GM18858 (cell line): ENCODE measurements around the gene SLC13A3.

Source experiments
- ATAC-seq: cut with Tn5 transposase; IDR thresholded peaks from one replicate; pipeline ENCODE4 v1.9.1; 2021; ENCODE audit not compliant: unreplicated experiment

The SLC13A3 gene

DNA sequence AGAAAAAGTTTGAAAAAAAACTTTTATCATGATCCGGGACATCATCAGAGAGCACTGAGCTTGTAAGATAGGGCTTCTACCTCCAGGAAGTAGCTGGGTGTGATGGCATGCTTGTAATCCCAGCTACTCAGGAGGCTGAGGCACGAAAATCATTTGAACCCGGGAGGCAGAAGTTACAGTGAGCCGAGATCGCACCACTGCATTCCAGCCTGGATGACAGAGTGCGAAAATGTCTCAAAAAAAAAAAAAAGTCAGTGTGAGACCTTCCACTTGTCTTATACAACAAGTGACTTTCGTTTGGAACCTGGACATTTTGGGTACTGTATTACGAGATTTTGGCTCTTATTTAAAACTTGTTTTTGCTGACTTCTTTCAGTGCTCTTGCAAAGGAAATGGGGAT, 5.9 kb upstream of the SLC13A3 start:
- ATAC-seq: no peak

DNA sequence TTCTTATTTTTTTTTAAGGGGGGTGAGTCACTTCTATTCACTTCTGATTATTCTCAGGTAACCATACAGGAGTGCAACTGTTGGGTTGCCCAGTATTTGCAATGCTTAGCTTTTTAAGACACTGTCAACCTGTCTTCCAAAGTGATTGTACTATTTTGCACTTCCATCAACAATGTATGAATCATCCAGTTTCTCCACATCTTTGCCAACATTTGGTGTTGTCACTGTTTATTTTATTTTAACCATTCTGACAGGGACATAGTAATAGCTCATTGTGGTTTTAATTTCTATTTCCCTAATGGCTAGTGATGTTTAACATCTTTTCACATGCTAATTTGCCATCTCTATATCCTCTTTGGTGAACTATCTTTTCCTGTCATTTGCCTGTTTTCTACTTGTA, 1.4 kb upstream of the SLC13A3 start:
- no peak for ATAC-seq

- ATAC-seq: no peak
Measured at GRCh38 chr20:46650575-46651090, 626 bp downstream of the SLC13A3 start.

- no peak for ATAC-seq
Measured at GRCh38 chr20:46649965-46650542, 1.2 kb downstream of the SLC13A3 start.

- no peak for ATAC-seq
Measured at GRCh38 chr20:46649650-46649949, 1.7 kb downstream of the SLC13A3 start.

DNA sequence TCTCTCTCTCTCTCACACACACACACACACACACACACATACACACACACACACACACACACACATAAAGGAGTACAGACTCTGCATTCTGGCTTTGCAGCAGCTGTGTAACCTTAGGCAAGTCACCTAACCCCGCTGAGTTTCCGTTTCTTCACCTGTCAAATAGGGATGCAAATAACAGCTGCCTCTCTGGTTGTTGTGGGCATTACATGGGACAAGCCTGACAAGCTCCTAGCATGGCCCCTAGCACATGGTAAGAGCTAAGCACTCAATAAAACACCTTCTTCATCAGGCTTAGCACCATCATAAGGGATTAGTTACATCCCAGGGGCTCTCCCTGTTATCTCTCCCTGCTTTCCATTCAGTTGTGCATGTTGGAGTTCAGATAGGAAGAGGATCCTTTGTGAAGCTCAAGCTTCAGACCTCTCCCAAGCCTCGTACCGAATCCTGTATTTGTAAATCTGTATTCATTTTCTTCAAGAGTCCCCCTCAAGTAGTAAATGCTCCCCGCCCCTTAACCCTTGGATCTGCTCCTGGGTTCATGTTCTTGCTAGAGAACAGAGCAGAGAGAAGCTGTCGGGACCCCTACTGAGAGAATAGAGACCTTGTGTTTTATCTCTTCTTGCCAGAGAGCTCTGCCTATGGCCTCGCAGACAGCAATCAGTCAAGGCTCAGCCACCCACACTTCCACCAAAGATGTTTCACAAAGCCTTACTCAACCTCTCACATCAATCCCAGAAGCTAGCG, 2.2 kb downstream of the SLC13A3 start:
- no peak for ATAC-seq

GRCh38 chr20:46647469-46647868, 3.8 kb downstream of the SLC13A3 start:
- ATAC-seq: no peak

GRCh38 chr20:46646659-46647380, 4.4 kb downstream of the SLC13A3 start:
- no peak for ATAC-seq

DNA sequence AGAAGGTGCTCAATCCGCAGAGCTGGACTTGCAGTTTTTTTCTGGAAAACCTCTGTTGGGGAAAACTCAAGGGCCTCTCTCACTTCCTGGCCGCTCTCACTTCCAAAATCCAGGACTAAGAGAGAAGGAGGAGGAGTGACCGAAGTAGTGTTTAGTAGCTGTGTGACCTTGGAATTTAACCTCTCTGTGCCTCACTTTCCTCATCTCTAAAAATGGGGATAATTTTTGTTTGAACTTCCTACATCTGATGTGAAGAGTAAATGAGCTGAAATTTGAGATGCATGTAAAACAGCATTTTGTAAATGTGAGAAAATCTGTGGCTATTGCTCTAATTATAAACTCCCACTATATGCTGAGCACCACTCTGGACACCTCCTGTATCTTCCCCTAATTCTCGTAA, 5.1 kb downstream of the SLC13A3 start:
- ATAC-seq: no peak

DNA sequence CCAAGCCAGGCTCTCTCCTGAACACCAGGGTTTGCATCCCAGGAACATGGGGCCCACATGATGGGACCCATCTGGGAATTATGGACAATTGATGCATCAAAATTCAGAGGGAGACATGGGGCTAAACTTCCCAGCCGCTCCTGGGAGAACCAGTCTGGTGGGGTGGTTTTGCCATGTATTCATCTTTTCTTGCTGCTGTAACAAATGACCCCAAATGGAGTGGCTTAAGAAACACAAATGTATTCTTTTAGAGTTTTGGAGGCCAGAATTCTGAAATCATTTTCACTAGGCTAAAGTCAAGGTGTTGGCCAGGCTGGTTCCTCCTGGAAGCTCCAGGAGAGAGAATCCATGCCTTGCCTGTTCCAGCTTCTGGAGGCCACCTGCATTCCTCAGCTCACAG, 6.5 kb downstream of the SLC13A3 start:
- no peak for ATAC-seq

GRCh38 chr20:46644160-46644559, 7.1 kb downstream of the SLC13A3 start:
- ATAC-seq: no peak

DNA sequence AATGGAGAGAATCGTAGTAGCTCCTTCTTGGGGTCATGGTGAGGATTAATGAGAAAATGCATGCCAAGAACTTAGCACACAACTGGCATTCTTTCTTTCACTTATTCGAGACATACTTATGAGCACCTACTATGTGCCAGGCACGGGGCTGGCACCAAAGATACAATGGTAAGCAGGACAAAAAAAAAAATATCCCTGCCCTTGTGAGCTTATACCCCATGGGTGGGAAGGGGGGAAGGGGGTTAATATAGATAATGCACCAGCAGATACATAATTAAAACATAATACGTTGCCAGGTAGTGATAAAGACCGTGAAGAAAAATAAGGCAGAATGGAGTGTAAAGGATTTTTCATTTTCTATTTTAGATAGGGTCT, 8.3 kb downstream of the SLC13A3 start:
- no peak for ATAC-seq

- no peak for ATAC-seq
Measured at GRCh38 chr20:46642265-46642968, 8.8 kb downstream of the SLC13A3 start.

DNA sequence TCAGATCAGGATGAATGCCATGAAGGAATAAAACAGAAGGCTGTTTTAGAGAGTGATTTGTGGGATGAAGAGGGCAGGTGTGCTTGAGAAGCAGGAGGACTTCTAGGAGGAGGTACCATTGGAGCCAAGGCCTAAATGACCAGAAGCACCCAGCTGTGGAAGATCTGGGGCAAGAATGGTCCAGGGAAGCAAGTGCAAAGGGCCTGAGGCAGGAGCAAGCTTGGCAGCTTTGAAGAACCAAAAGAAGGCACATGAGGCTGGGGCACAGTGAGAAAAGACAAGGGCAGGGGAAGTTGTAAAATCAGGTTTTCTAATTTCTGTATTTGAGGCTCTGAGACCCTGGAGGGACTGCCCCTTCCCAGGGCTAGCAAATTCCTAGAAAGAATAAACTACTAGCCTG, 9.8 kb downstream of the SLC13A3 start:
- no peak for ATAC-seq

- ATAC-seq: no peak
Measured at GRCh38 chr20:46640536-46641311, 10.5 kb downstream of the SLC13A3 start.

GRCh38 chr20:46640044-46640443, 11.2 kb downstream of the SLC13A3 start:
- ATAC-seq: no peak

DNA sequence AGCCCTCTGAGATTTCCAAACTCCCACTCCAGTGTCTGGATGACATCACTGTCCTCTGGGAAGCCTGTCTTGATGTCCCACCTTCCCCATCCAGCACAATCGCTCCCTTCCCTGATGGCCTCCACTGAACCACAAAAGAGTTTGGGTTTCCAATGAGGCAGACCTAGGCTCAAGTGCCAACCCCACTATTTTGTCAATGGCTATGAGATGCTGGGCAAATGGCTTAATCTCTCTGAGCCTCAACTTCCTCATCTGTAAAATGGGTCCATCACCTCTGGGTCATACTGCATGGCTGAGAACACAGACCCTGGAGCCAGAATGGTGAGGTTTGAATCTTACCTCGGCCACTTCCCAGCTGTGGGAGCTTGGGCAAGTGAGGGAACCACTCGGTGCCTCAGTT, 11.7 kb downstream of the SLC13A3 start:
- no peak for ATAC-seq

GRCh38 chr20:46638898-46639274, 12.4 kb downstream of the SLC13A3 start:
- no peak for ATAC-seq

GRCh38 chr20:46638134-46638897, 12.9 kb downstream of the SLC13A3 start:
- ATAC-seq: no peak

- no peak for ATAC-seq
Measured at GRCh38 chr20:46637427-46638133, 13.7 kb downstream of the SLC13A3 start.
